ENCODE measurements around the gene SELENOF.
A peak's percentile ranks its signal among the peaks of the same experiment; 100 is the strongest.

SELENOF gene

GRCh38 chr1:86913896-86914600 lies at the start of gene SELENOF:
Gene SELENOF, minus strand, starts transcription at chr1:86914126. Its CDS starts 15 bp downstream, at chr1:86914111.
- peak; percentile 100 for DNase-seq (ENCODE audit: extremely low read depth, low read depth)
- no peak for TF ChIP-seq CTCF (IDR thresholded peaks at IDR 0.05; ENCODE audit: low read depth, low read length)

DNA sequence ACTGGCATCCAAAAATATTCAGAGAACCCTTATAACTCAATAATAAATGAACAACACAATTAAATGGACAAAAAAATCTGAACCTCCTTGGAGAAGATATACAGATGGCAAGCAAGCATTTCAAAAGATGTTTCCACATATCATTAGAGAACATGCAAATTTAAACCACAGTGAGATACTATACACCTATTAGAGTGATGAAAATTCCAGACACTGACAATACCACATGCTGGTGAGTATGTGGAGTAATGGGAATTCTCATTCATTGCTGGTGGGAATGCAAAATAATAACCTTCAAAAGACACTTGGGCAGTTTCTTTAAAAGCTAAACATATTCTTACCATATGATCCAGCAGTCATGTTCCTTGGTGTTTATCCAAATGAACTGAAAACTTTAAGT lies 46.6 kb upstream of the SELENOF start:
- TF ChIP-seq CTCF (IDR thresholded peaks at IDR 0.05; ENCODE audit: low read depth, low read length) = no peak
- DNase-seq (ENCODE audit: extremely low read depth, low read depth) = no peak

- TF ChIP-seq CTCF (IDR thresholded peaks at IDR 0.05; ENCODE audit: low read depth, low read length) = no peak
- no peak for DNase-seq (ENCODE audit: extremely low read depth, low read depth)
These were observed 43.3 kb upstream of the SELENOF start for GRCh38 chr1:86957221-86957620.

- no peak for TF ChIP-seq CTCF (IDR thresholded peaks at IDR 0.05; ENCODE audit: low read depth, low read length)
- no peak for DNase-seq (ENCODE audit: extremely low read depth, low read depth)
These were observed 42.3 kb upstream of the SELENOF start for GRCh38 chr1:86956221-86956620.

DNA sequence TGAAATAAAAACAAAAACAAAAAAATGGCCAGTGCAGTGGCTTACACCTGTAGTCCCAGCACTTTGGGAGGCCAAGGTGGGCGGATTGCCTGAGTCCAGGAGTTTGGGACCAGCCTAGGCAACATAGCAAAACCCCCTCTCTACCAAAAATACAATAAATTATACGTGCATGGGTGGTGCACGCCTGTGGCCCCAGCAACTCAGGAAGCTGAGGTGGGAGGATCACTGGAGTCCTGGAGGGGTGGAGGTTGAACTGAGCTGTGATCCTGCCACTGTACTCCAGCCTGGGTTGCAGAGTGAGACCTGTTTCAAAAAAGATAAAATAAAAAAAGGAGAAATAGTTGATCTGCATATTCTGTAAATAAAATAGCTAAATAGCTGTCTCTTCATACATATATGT lies 41.8 kb upstream of the SELENOF start:
- DNase-seq (ENCODE audit: extremely low read depth, low read depth) = no peak
- TF ChIP-seq CTCF (IDR thresholded peaks at IDR 0.05; ENCODE audit: low read depth, low read length) = no peak

GRCh38 chr1:86953167-86953566 lies 39.2 kb upstream of the SELENOF start:
- DNase-seq (ENCODE audit: extremely low read depth, low read depth) = no peak
- TF ChIP-seq CTCF (IDR thresholded peaks at IDR 0.05; ENCODE audit: low read depth, low read length) = no peak

DNA sequence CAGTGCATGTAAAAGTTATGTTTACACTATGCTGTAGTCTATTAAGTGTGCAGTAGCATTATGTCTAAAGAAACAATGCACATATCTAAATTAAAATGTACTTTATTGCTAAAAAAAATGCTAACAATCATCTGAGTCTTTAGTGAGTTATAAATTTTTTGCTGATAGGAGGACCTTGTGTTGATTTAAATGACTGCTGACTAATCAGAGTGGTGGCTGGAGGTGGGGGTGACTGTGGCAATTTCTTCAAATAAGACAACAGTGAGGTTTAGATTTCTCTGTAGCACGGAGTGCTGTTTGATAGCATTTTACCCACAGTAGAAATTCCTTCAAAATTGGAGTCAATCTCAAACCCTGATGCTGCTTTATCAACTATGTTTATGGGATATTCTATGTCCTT lies 37.5 kb upstream of the SELENOF start:
- DNase-seq (ENCODE audit: extremely low read depth, low read depth) = no peak
- TF ChIP-seq CTCF (IDR thresholded peaks at IDR 0.05; ENCODE audit: low read depth, low read length) = no peak
